Effector memory CD4-positive, alpha-beta T cell (primary cell): ENCODE results near the gene KCNQ2.

ENCODE experiments used
- DNase-seq, 3 donors: peaks; one replicate each; pipeline ENCODE4 v3.0.0-alpha.2; 2020
- H3K27ac ChIP-seq: 2 replicates; pipeline ENCODE4 v1.7.0; 2013; ENCODE audit warnings: mild to moderate bottlenecking, low read length, moderate library complexity; ENCODE audit not compliant: insufficient read depth, poor library complexity, severe bottlenecking
- H3K27me3 ChIP-seq: replicated peaks from 2 replicates; pipeline ENCODE4 v1.7.0; 2013; ENCODE audit warnings: mild to moderate bottlenecking, low read length; ENCODE audit not compliant: insufficient read depth, control insufficient read depth, poor library complexity, severe bottlenecking
- H3K36me3 ChIP-seq: 2 replicates; pipeline ENCODE4 v1.7.0; 2013; ENCODE audit warnings: mild to moderate bottlenecking, low read length, moderate library complexity; ENCODE audit not compliant: control insufficient read depth, insufficient read depth
- H3K4me1 ChIP-seq: 2 replicates; pipeline ENCODE4 v1.7.0; 2013; ENCODE audit warnings: low read length, mild to moderate bottlenecking; ENCODE audit not compliant: control insufficient read depth, insufficient read depth, poor library complexity, severe bottlenecking
- H3K4me3 ChIP-seq: 2 replicates; pipeline ENCODE4 v1.7.0; 2013; ENCODE audit warnings: low read length, low read depth, mild to moderate bottlenecking; ENCODE audit not compliant: insufficient read depth, poor library complexity, severe bottlenecking
- H3K9me3 ChIP-seq: 2 replicates; pipeline ENCODE4 v1.7.0; 2013; ENCODE audit warnings: mild to moderate bottlenecking, low read length, moderate library complexity; ENCODE audit not compliant: control insufficient read depth

KCNQ2 gene

GRCh38 chr20:63434599-63435378 lies 37.7 kb downstream of the KCNQ2 start:
- H3K27me3 ChIP-seq = no peaks in the 10 kb centered on the region
- H3K4me3 ChIP-seq = no peak overlapping the region
- H3K4me1 ChIP-seq = peaks cover 9% of the 10 kb centered on the region
- H3K9me3 ChIP-seq = no peaks in the 10 kb centered on the region
- peak; percentile 39 to 57 (median 39) for DNase-seq
- no peak overlapping the region for H3K27ac ChIP-seq
- H3K36me3 ChIP-seq = no peaks in the 10 kb centered on the region

GRCh38 chr20:63433756-63434531 lies 38.5 kb downstream of the KCNQ2 start:
- H3K27me3 ChIP-seq = no peaks in the 10 kb centered on the region
- no peak overlapping the region for H3K4me3 ChIP-seq
- no peaks in the 10 kb centered on the region for H3K9me3 ChIP-seq
- DNase-seq = no peak
- H3K27ac ChIP-seq = no peak overlapping the region
- H3K4me1 ChIP-seq = peaks cover 9% of the 10 kb centered on the region
- no peaks in the 10 kb centered on the region for H3K36me3 ChIP-seq

- Histone ChIP-seq H3K27ac (no peak overlapping the region), H3K36me3 (no peaks in the 10 kb centered on the region), H3K4me3 (no peak overlapping the region), H3K9me3 (no peaks in the 10 kb centered on the region), H3K27me3 (no peaks in the 10 kb centered on the region), H3K4me1 (peaks cover 9% of the 10 kb centered on the region)
- DNase-seq = no peak
Observed at GRCh38 chr20:63433351-63433750, 39.1 kb downstream of the KCNQ2 start.

- H3K4me1 ChIP-seq = peaks cover 9% of the 10 kb centered on the region
- no peak for DNase-seq
- H3K27me3 ChIP-seq = no peaks in the 10 kb centered on the region
- no peak overlapping the region for H3K4me3 ChIP-seq
- no peaks in the 10 kb centered on the region for H3K36me3 ChIP-seq
- no peak overlapping the region for H3K27ac ChIP-seq
- no peaks in the 10 kb centered on the region for H3K9me3 ChIP-seq
Observed at GRCh38 chr20:63432577-63433325, 39.7 kb downstream of the KCNQ2 start.

GRCh38 chr20:63431944-63432343 lies 40.5 kb downstream of the KCNQ2 start:
- no peak for DNase-seq
- Histone ChIP-seq H3K9me3 (no peaks in the 10 kb centered on the region), H3K36me3 (no peaks in the 10 kb centered on the region), H3K27ac (no peak overlapping the region), H3K4me1 (peaks cover 9% of the 10 kb centered on the region), H3K27me3 (no peaks in the 10 kb centered on the region), H3K4me3 (no peak overlapping the region)

- Histone ChIP-seq H3K9me3 (no peaks in the 10 kb centered on the region), H3K4me3 (no peak overlapping the region), H3K36me3 (no peaks in the 10 kb centered on the region), H3K27me3 (no peaks in the 10 kb centered on the region), H3K27ac (no peak overlapping the region), H3K4me1 (peaks cover 9% of the 10 kb centered on the region)
- DNase-seq = no peak
Observed at GRCh38 chr20:63430891-63431290, 41.6 kb downstream of the KCNQ2 start.

- H3K36me3 ChIP-seq = no peaks in the 10 kb centered on the region
- no peaks in the 10 kb centered on the region for H3K9me3 ChIP-seq
- H3K27ac ChIP-seq = no peak overlapping the region
- H3K4me1 ChIP-seq = peaks cover 8% of the 10 kb centered on the region
- DNase-seq = no peak
- H3K27me3 ChIP-seq = no peaks in the 10 kb centered on the region
- H3K4me3 ChIP-seq = no peak overlapping the region
Observed at GRCh38 chr20:63429992-63430391, 42.5 kb downstream of the KCNQ2 start.

GRCh38 chr20:63428906-63429575 lies 43.4 kb downstream of the KCNQ2 start:
- Histone ChIP-seq H3K9me3 (no peaks in the 10 kb centered on the region), H3K4me3 (no peak overlapping the region), H3K27me3 (no peaks in the 10 kb centered on the region), H3K4me1 (no peaks in the 10 kb centered on the region), H3K27ac (no peak overlapping the region), H3K36me3 (no peaks in the 10 kb centered on the region)
- DNase-seq = no peak

- no peak for DNase-seq
- Histone ChIP-seq H3K36me3 (no peaks in the 10 kb centered on the region), H3K27me3 (no peaks in the 10 kb centered on the region), H3K4me1 (no peaks in the 10 kb centered on the region), H3K4me3 (no peak overlapping the region), H3K27ac (no peak overlapping the region), H3K9me3 (no peaks in the 10 kb centered on the region)
Observed at GRCh38 chr20:63427724-63428330, 44.6 kb downstream of the KCNQ2 start.
